SK-N-SH (cell line): Measurements from ENCODE around the gene TMEFF1. TPM values are rescaled to one million over a fixed set of nuclear protein-coding genes. Genes with fewer than 3 reads are reported as not detected.

Experiments
- CTCF ChIA-PET: fragments of 300-600, 350-600 bp; formaldehyde crosslinking; extraction: SDS; loops from one replicate; lab custom pipeline; 2021; lab: Yijun Ruan, JAX
- POLR2A ChIA-PET: fragments of 350-600 bp; sonication (Branson Sonifier 250); formaldehyde crosslinking; extraction: SDS; loops from one replicate; lab custom pipeline; 2020; ENCODE audit warnings: antibody characterized with exemption, inconsistent platforms; lab: Yijun Ruan, JAX
- DNase-seq: peaks from one replicate; pipeline ENCODE4 v3.0.0; 2012
- H2AFZ ChIP-seq: fragments of 200-600 bp; sonication (generic); 2 replicates; pipeline ENCODE4 v1.8.1; 2016; ENCODE audit warnings: antibody characterized with exemption, mild to moderate bottlenecking, low read depth
- H3F3A ChIP-seq: fragments of 200-600 bp; sonication (generic); replicated peaks from 2 replicates; pipeline ENCODE3; 2016; ENCODE audit warnings: antibody characterized with exemption, mild to moderate bottlenecking; ENCODE audit not compliant: insufficient read depth
- H3K27ac ChIP-seq, 2 experiments: fragments of 200-500 bp in 1 of 2; fragments of 200-600 bp in 1 of 2; sonication (Bioruptor generic) in 1 of 2; sonication (generic), shearing (Covaris generic) in 1 of 2; 2 replicates each; pipeline versions ENCODE4 v1.5.1 to v1.6.1; 2014 to 2016; ENCODE audit warnings: low read depth in 2 of 2, inconsistent platforms in 1 of 2, low read length in 1 of 2, mild to moderate bottlenecking in 1 of 2, mixed read lengths in 1 of 2
- H3K27me3 ChIP-seq: fragments of 200-600 bp; sonication (generic), shearing (Covaris generic); 2 replicates; pipeline ENCODE4 v1.6.1; 2016; ENCODE audit warnings: mixed run types; ENCODE audit not compliant: insufficient read depth
- H3K36me3 ChIP-seq, 2 experiments: fragments of 200-500 bp in 1 of 2; fragments of 200-600 bp in 1 of 2; sonication (Bioruptor generic) in 1 of 2; sonication (generic) in 1 of 2; replicated peaks in 1 of 2; 2 replicates each; pipeline versions ENCODE3 to v1.5.1; 2014 to 2016; ENCODE audit warnings: low read length in 1 of 2, mild to moderate bottlenecking in 1 of 2; ENCODE audit not compliant: insufficient read depth in 2 of 2, control insufficient read depth in 1 of 2
- H3K4me1 ChIP-seq, 2 experiments: fragments of 200-500 bp in 1 of 2; fragments of 200-600 bp in 1 of 2; sonication (Bioruptor generic) in 1 of 2; sonication (generic), shearing (Covaris generic) in 1 of 2; 2 replicates each; pipeline versions ENCODE4 v1.5.1 to v1.6.1; 2014 to 2016; ENCODE audit warnings: low read depth in 1 of 2, low read length in 1 of 2, mixed run types in 1 of 2; ENCODE audit not compliant: insufficient read depth in 2 of 2, control insufficient read depth in 1 of 2
- H3K4me2 ChIP-seq: fragments of 200-600 bp; sonication (generic), shearing (Covaris generic); 2 replicates; pipeline ENCODE4 v1.6.1; 2017; ENCODE audit warnings: mixed run types
- H3K4me3 ChIP-seq, 2 experiments: fragments of 200-500 bp in 1 of 2; fragments of 200-600 bp in 1 of 2; sonication (Bioruptor generic) in 1 of 2; sonication (generic), shearing (Covaris generic) in 1 of 2; 2 replicates each; pipeline versions ENCODE4 v1.5.1 to v1.8.1; 2014 to 2016; ENCODE audit warnings: low read depth in 2 of 2, inconsistent platforms in 1 of 2, low read length in 1 of 2, mild to moderate bottlenecking in 1 of 2, mixed read lengths in 1 of 2, moderate library complexity in 1 of 2
- H3K79me2 ChIP-seq: fragments of 200-600 bp; sonication (generic); 2 replicates; pipeline ENCODE4 v1.8.1; 2017; ENCODE audit warnings: mild to moderate bottlenecking; ENCODE audit not compliant: insufficient read depth
- H3K9ac ChIP-seq: fragments of 200-600 bp; sonication (generic); 2 replicates; pipeline ENCODE4 v1.6.1; 2017; ENCODE audit warnings: mixed run types
- H3K9me2 ChIP-seq: fragments of 200-600 bp; sonication (generic); 2 replicates; pipeline ENCODE4 v1.6.1; 2017; ENCODE audit warnings: mixed run types
- H3K9me3 ChIP-seq: fragments of 200-600 bp; sonication (generic); 2 replicates; pipeline ENCODE4 v1.6.1; 2017; ENCODE audit warnings: mixed run types, mild to moderate bottlenecking, moderate library complexity
- H4K20me1 ChIP-seq: fragments of 200-600 bp; sonication (generic); 2 replicates; pipeline ENCODE4 v1.6.1; 2017; ENCODE audit warnings: mild to moderate bottlenecking, mixed run types; ENCODE audit not compliant: insufficient read depth
- CHD2 ChIP-seq: fragments of 150-350 bp; IDR thresholded peaks from 2 replicates; pipeline ENCODE4 v1.6.1; 2018; ENCODE audit warnings: low read length; ENCODE audit not compliant: partially characterized antibody
- FOXJ3 ChIP-seq: sonication (generic); formaldehyde crosslinking; IDR thresholded peaks from 2 replicates; pipeline ENCODE4 v1.5.1; 2020; ENCODE audit warnings: mild to moderate bottlenecking, missing genetic modification reagents
- FOXM1 ChIP-seq: IDR thresholded peaks from 2 replicates; pipeline ENCODE4 v1.4.0; 2012; ENCODE audit warnings: low read depth, mild to moderate bottlenecking
- GABPA ChIP-seq: IDR thresholded peaks from 2 replicates; pipeline ENCODE4 v1.4.0; 2012; ENCODE audit warnings: low read depth, mild to moderate bottlenecking
- GATA2 ChIP-seq: sonication (generic); formaldehyde crosslinking; IDR thresholded peaks from 2 replicates; pipeline ENCODE4 v1.5.0; 2020; ENCODE audit warnings: mild to moderate bottlenecking, missing genetic modification reagents
- MXI1 ChIP-seq: IDR thresholded peaks from 2 replicates; pipeline ENCODE4 v1.6.1; 2012; ENCODE audit warnings: mild to moderate bottlenecking, low read depth, low read length, improper control_type of control experiment
- NFIC ChIP-seq: IDR thresholded peaks from 2 replicates; pipeline ENCODE4 v1.4.0; 2012; ENCODE audit warnings: borderline replicate concordance
- POLR2AphosphoS5 ChIP-seq: IDR thresholded peaks from 2 replicates; pipeline ENCODE4 v1.6.1; 2012; ENCODE audit warnings: low read depth, low read length
- RAD21 ChIP-seq: IDR thresholded peaks from 2 replicates; pipeline ENCODE4 v1.6.1; 2012; ENCODE audit warnings: mild to moderate bottlenecking, low read length
- RCOR1 ChIP-seq: fragments of 150-350 bp; IDR thresholded peaks from 2 replicates; pipeline ENCODE4 v1.6.1; 2017; ENCODE audit warnings: antibody characterized with exemption, low read length
- REST ChIP-seq: IDR thresholded peaks from 2 replicates; pipeline ENCODE4 v1.6.1; 2012; ENCODE audit warnings: mild to moderate bottlenecking, low read depth, low read length, moderate library complexity
- RFX5 ChIP-seq: IDR thresholded peaks from 2 replicates; pipeline ENCODE4 v1.6.1; 2012; ENCODE audit warnings: mild to moderate bottlenecking, improper control_type of control experiment, low read length
- YY1 ChIP-seq: IDR thresholded peaks from 2 replicates; pipeline ENCODE4 v1.4.0; 2012; ENCODE audit warnings: low read depth, mild to moderate bottlenecking
- WGBS: methylation state at CpG from one replicate; pipeline ENCODE4 v1.1.6; 2017; ENCODE audit warnings: low lambda C conversion rate; 5-methylcytosine and 5-hydroxymethylcytosine counted together
- polyA plus RNA-seq, 3 experiments: library from polyadenylated mRNA; depleted of rRNA; stranded (reverse); fragments of >200 nt; gene quantifications; 2 replicates each; pipeline ENCODE4 v1.2.3, GENCODE V29; 2012
- TF ChIP-seq, protein P1 (sequence below): fragments of 150-350 bp; IDR thresholded peaks from 2 replicates; pipeline ENCODE4 v1.6.1; 2016; ENCODE audit warnings: mild to moderate bottlenecking, low read depth, low read length
- TF ChIP-seq, protein P2 (sequence below): IDR thresholded peaks from 2 replicates; pipeline ENCODE4 v1.4.0; 2012; ENCODE audit warnings: low read depth, borderline replicate concordance

TMEFF1 gene
- polyA plus RNA-seq, 1 of the 3 experiments (the other 2 are of a cell fraction), result 2.5 TPM

- Histone ChIP-seq H4K20me1 (no peaks in the 10 kb centered on the region), H3K9ac (no peak overlapping the region), H3K27me3 (no peaks in the 10 kb centered on the region), H3K27ac (peak overlapping the region in 1 of 2 experiments; percentile 74; a peak in 2 of 4 replicates), H3K36me3 (no peaks in the 10 kb centered on the region), H2AFZ (no peak overlapping the region), H3K4me2 (no peak overlapping the region), H3K4me3 (no peak overlapping the region), H3K4me1 (peaks cover 0 to 30% of the 10 kb centered on the region in 2 experiments; a peak in 1 of 4 replicates), H3K9me2 (no peaks in the 10 kb centered on the region), H3K79me2 (no peaks in the 10 kb centered on the region), H3K9me3 (no peaks in the 10 kb centered on the region), H3F3A (peaks cover 31% of the 10 kb centered on the region)
- ChIA-PET CTCF (interaction anchor here (1.6 to 2.2 kb wide), 3 partner anchors 11 to 266 kb away, joined by 6 to 10 read pairs (median 6); no protein-coding TSS in a partner anchor), POLR2A (no interaction called here)
- 96% methylated on average over 6 of the region's 6 CpGs for WGBS
- TF ChIP-seq GATA2 (CRISPR knock-in tag) (no peak), YY1 (no peak), RCOR1 (no peak), POLR2AphosphoS5 (no peak), MXI1 (no peak), CHD2 (no peak), RAD21 (no peak), NFIC (no peak)
- no peak for DNase-seq
These were observed 118.2 kb downstream of the TMEFF1 start for GRCh38 chr9:100591139-100591538.

- Histone ChIP-seq H3K9me2 (no peaks in the 10 kb centered on the region), H3K4me2 (no peak overlapping the region), H3K36me3 (no peaks in the 10 kb centered on the region), H3K4me1 (peaks cover 0 to 30% of the 10 kb centered on the region in 2 experiments; a peak in 1 of 4 replicates), H3K9me3 (no peaks in the 10 kb centered on the region), H3K9ac (no peak overlapping the region), H3K4me3 (no peak overlapping the region), H3F3A (peaks cover 31% of the 10 kb centered on the region), H3K27me3 (no peaks in the 10 kb centered on the region), H3K27ac (no peak overlapping the region), H2AFZ (no peak overlapping the region), H3K79me2 (no peaks in the 10 kb centered on the region), H4K20me1 (no peaks in the 10 kb centered on the region)
- POLR2A ChIA-PET, result no interaction called here
- 82% methylated on average over 5 of the region's 5 CpGs for WGBS
- no peak for DNase-seq
- CTCF ChIA-PET, result interaction anchor here (1.6 to 2.2 kb wide), 4 partner anchors 10 to 267 kb away, joined by 3 to 10 read pairs (median 6); no protein-coding TSS in a partner anchor
- TF ChIP-seq GABPA (no peak), NFIC (no peak), FOXM1 (no peak), REST (no peak), FOXJ3 (no peak), CHD2 (no peak), RFX5 (no peak), POLR2AphosphoS5 (no peak)
- TF ChIP-seq, protein P1, sequence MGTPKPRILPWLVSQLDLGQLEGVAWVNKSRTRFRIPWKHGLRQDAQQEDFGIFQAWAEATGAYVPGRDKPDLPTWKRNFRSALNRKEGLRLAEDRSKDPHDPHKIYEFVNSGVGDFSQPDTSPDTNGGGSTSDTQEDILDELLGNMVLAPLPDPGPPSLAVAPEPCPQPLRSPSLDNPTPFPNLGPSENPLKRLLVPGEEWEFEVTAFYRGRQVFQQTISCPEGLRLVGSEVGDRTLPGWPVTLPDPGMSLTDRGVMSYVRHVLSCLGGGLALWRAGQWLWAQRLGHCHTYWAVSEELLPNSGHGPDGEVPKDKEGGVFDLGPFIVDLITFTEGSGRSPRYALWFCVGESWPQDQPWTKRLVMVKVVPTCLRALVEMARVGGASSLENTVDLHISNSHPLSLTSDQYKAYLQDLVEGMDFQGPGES, result no peak
- TF ChIP-seq, protein P2, sequence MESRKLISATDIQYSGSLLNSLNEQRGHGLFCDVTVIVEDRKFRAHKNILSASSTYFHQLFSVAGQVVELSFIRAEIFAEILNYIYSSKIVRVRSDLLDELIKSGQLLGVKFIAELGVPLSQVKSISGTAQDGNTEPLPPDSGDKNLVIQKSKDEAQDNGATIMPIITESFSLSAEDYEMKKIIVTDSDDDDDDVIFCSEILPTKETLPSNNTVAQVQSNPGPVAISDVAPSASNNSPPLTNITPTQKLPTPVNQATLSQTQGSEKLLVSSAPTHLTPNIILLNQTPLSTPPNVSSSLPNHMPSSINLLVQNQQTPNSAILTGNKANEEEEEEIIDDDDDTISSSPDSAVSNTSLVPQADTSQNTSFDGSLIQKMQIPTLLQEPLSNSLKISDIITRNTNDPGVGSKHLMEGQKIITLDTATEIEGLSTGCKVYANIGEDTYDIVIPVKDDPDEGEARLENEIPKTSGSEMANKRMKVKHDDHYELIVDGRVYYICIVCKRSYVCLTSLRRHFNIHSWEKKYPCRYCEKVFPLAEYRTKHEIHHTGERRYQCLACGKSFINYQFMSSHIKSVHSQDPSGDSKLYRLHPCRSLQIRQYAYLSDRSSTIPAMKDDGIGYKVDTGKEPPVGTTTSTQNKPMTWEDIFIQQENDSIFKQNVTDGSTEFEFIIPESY, result no peak
These were observed 118.9 kb downstream of the TMEFF1 start for GRCh38 chr9:100591639-100592412.
